GM12892 (cell line): ENCODE results near the gene VAMP1.

Experiments used
- POLR2A ChIP-seq: IDR thresholded peaks from 2 replicates; pipeline ENCODE4 v1.6.1; 2011; ENCODE audit warnings: low read depth, low read length, control low read depth
- POLR2AphosphoS5 ChIP-seq: IDR thresholded peaks from 2 replicates; pipeline ENCODE4 v1.6.1; 2011; ENCODE audit warnings: low read depth, low read length, control low read depth
- TAF1 ChIP-seq: IDR thresholded peaks from 2 replicates; pipeline ENCODE4 v1.6.1; 2011; ENCODE audit warnings: low read depth, mild to moderate bottlenecking, control low read depth, low read length, borderline replicate concordance

- TF ChIP-seq POLR2AphosphoS5: no peak
- TF ChIP-seq TAF1: no peak
- no peak for TF ChIP-seq POLR2A
Observed at GRCh38 chr12:6471989-6472360, 1.5 kb upstream of the VAMP1 start.
